Fibroblast of skin of right biceps (primary cell): ENCODE results near the gene ZNHIT2.

Source experiments
- DNase-seq: peaks from one replicate; pipeline ENCODE4 v3.0.0-alpha.2; 2013

The ZNHIT2 gene

GRCh38 chr11:65067446-65067845, 50.1 kb downstream of the ZNHIT2 start:
- DNase-seq: no peak

GRCh38 chr11:65066805-65067291, 50.7 kb downstream of the ZNHIT2 start:
- DNase-seq: no peak
